ENCODE measurements around the gene GOLGA1.
"Not testable (repeated sequence)": the region's sequence is repeated elsewhere in the genome, so short reads cannot be mapped to it uniquely, and the experiment has no call there.

The GOLGA1 gene

DNA sequence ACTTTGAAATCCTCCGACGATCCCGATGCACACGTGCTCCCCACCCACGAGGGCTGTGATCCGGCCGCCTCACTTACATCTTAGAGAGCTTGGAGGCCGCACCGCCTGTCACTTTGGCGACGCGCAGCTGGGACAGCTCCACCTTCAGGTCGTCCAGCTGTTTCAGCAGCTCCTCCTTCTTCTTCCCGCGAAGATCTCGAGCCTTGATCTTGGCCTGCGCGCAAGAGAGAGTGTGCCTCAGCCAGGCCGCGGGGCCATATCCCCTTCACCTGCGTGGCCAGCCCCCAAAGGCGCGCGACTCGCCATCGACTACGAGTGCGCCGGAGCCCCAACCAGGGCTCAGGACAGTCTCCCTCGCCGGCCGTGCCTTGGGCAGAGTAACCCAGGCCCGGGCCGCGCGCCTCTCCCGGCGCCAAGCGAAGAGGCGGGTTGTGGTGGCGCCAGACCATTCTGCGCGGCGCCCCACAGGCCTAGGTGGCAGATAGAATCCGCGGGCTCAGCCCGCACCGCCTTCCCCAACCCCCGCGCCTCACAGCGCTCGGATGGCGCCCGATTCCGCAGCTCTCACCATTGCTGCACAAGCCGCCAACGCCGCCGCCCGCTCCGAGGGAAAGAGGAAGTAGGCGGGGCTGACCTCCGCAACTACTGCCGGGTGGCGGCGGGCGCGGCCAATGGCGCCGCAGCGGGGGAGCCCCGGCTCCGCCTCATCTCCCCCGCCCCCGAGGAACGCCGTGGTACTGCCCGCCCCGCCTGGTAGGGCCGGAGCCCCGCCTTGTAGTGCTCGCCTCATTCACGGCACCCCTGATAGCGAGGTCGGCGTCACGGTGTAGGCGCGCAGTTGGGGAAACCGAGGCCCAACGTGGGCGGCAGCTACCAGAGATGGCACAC is 79.3 kb downstream of the GOLGA1 start, which contains the start of the genes ARPC5L and RPL35:
ARPC5L (plus strand) TSS at position 789 of the 888 bp plus-strand sequence. CDS start 7,161 bp downstream, outside the sequence.
RPL35 (minus strand) TSS at position 616 of the 888 bp plus-strand sequence; CDS start at position 571, 45 bp downstream.
- peak; percentile 86 to 96 for DNase-seq (ENCODE audit: extremely low read depth in 1 of 2, low read depth in 1 of 2)

DNA sequence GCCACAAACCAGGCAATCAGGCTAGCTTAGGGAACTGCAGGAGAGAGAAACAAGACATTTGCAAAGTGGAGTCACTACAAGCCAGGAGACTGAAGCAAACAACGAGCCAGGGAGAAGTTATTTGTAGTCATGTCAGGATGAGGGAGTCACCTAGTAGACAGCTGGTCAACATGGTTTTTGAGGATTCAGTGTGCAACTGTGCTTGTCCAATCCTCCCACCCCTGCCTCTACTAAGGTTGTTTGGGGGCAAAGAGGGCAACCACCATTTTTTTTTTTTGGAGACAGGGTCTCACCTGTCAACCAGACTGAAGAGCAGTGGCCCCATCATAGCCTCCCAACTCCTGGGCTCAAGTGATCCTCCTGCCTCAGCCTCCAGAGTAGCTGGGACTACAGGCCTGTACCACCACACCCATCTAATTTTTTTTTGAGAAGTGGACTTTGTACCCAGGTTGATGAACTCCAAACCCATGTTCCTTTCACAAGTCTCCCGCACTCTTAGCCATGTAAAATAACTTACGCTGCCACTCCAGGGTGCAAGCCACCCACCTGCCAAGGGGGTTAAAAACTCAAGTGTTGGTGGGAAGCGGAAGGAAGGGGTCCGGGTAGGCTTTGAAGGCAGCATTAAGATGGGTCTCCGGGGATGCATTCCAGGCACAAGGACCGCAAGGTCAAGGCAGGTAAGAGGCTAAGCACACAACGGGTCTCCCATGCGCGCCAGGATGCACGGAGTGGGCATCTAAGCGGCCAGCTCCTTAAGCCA is 80.1 kb downstream of the GOLGA1 start:
- no peak for DNase-seq (ENCODE audit: extremely low read depth in 1 of 2, low read depth in 1 of 2)

DNA sequence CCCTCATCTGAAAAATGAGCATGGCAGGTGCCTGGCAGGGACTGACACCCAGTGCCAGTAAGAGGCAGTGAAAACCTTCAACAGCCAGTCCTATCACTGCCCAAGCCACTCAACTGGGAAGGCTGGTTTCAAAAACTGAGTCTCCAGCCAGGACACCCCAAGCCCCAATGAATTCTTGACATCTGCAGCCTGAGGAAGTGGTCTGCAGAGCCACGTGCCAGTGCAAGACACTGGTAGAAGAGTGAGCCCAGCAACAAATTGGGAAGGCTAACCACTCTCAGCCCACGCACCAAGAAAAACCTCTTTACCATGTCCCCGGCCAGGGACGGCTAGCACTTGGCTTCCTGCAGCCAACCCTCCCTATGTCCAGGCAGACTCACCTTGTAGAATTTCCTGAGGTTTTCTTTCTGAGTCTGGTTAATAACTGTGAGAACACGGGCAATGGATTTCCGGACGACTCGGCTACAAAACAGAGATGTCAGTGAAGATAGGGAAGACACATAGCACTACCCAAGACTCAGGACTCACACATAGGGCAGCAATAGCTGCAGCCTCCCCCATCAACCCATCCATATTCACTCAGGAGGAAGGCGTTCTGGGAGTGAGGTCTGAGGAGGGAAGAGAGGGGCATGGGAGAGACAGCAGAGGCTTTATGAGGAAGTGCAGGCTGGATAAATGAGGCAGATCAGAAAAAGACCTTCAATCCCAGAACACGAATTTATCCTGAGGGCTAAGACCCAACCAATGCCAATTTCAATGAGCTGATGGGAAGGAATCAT is 80.9 kb downstream of the GOLGA1 start:
- DNase-seq (ENCODE audit: extremely low read depth in 1 of 2, low read depth in 1 of 2) = no peak

DNA sequence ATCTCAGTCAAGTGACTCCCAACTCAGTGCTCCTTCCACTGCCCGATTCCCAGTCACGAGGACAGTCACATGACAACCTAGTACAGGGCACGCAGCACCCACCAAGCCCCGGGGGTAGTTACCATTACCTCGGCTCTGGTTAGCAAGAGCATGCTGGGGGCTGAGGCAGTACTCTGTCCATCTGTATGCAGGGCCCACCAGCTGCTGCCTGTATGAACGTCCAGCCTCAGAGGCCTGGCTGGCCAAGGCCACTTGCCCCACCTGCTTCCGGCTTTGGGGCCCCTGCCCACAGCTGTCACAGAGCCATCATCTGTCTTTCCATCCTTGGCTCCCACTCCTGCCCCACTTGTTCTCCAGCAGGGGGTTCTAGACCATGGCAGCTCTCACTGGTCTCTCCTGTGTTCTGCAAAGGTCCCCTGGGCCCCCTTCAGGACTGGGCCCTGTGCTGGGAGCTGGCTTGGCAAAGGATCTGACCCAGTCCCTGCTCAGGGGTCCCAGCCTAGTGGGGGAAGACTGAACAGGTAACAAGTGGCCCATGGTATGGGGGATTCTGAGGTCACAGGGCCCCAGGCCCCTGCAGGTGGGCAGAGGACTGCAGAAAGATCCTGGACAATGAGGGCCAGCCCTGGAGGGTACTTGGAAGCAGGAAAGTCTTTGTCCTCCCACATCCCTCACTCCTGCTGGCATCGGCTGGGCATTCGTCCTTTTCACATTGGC is 82.4 kb downstream of the GOLGA1 start:
- no peak for DNase-seq (ENCODE audit: extremely low read depth in 1 of 2, low read depth in 1 of 2)

DNA sequence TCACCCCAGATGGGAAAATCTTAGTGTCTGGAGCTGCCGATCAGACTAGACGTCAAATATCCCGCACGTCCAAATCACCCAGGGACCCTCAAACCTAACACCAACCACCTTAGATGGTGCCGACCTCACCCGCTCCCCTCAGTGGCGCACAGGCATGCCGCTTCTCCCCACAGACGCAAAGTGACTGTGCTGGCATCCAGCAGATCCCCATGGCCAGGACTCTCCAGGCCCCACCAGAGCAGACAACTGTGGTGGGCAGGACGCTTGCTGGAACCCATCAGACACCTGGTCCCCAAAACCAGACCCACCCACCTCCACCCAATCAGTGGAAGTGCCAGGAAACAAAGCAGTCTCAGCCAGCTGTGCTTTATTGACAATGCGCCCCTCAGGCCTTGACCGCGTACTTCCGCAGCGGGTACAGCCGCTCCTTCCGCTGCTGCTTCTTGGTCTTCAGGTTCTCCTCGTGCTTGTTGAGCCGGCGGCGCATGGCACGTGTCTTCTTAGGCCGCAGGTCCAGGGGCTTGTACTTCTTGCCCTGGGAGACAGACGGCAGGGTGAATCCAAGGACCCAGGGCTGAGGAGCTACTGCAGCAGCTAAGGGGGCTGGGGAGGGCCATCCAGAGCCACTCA is 83.2 kb downstream of the GOLGA1 start:
- DNase-seq (ENCODE audit: extremely low read depth in 1 of 2, low read depth in 1 of 2) = no peak

DNA sequence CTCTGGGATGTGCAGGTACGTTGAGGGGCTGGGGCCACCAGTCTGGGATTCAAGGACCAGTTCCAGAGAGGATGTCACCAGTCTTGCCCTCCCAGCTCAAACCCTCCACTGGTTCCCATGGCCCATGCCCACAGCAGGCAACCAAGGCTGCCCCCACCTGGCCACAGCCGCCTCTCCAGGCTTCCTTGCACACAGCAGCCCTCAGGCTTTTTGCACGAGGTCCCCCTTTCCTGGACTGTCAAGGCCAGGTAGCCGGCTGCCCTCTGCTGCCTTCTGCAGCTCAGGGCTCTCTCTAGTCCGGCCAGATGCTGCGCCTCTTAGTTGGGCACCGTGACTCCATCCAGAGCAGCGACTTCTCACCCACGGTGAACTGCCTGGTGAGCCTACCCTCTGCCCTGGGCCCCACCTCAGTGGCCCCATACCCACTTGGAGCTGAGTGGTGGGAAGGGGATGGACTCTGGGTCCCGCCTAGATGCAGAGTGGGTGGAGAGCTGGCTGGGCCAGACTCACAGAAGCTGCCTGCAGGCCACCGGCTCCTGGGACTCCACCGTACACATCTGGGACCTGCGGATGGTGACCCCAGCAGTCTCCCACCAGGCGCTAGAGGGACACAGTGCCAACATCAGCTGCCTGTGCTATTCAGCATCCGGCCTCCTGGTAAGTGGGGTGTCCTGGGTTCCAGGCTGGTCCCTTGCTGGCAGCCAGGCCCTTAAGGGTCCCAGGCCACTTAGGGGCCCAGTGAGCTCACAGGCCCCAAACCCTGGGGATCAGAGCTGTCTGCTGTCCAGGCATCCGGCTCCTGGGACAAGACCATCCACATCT is 84.7 kb downstream of the GOLGA1 start:
- no peak for DNase-seq (ENCODE audit: extremely low read depth in 1 of 2, low read depth in 1 of 2)

DNA sequence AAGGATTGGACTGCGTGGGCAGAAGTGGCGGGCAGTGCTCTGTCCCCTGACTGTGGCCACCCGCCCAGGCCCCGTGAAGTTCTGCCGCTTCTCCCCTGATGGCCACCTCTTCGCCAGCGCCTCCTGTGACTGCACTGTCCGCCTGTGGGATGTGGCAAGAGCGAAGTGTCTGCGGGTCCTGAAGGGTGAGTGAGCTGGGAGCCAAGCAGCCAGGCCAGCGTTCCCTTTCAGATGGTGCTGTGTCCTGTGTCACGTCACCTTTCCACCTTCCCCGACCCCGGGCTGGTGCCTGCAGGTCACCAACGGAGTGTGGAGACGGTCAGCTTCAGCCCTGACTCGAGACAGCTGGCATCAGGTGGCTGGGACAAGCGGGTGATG is 85.3 kb downstream of the GOLGA1 start:
- no peak for DNase-seq (ENCODE audit: extremely low read depth in 1 of 2, low read depth in 1 of 2)

DNA sequence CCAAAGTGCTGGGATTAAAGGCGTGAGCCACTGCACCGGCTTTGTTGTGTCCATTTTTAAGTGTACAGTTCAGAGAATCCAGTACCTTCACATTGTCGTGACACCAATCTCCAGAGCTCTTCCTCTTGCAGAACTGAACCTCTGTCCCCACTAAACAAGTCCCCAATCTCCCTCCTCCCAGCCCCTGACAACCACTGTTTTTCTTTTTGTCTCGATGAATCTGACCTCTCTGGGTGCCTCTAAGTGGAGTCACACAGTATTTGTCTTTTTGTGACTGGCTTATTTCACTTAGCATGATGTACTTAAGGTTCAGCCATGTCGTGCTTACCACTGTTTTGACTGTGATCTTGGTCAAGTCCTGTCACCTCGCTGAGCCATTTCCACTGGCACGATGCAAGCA is 86.1 kb downstream of the GOLGA1 start:
- DNase-seq (ENCODE audit: extremely low read depth in 1 of 2, low read depth in 1 of 2) = no peak

DNA sequence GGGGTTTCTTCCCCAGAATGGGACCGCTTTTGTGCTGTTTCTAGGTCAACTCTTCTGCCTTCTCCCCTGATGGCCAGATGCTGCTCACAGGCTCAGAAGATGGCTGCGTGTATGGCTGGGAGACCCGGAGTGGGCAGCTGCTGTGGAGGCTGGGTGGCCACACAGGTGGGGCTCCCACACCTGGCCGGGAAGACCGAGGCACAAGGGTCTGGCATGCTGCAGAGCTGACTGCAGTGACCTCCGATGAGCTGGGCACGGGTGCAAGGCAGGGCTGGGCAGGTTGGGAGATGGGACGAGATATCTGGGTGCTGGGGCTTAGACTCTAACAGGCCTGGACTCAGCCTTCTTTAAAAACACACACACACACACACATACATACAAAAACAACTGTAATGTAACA is 86.7 kb downstream of the GOLGA1 start:
- DNase-seq (ENCODE audit: extremely low read depth in 1 of 2, low read depth in 1 of 2) = no peak

DNA sequence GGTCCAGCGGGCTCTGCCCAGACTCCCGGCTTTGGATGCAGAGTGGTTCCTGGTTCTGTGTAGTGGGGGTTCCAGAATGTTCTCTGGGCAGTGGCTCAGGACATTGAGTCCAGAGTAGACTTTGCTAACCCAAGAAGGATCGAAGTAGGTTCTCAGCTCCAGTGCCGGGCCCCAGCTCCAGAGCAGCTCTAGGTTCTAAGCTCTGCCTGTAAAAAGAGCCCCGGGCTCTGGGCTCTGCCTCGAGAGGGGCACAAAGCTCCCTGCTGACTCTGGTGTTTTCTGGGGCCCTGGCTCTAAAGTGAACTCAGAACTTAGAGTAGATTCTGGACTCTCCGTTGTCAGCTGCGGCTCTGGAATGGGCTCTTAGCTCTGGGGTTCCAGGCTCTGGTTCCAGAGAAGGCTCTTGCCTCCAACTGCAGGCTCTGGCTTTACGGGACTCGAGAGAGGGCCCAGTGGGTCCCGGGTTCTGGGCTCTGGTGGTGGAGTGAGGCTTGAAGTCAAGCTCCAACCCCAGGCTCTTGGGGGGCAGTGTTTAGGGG is 87.2 kb downstream of the GOLGA1 start:
- no peak for DNase-seq (ENCODE audit: extremely low read depth in 1 of 2, low read depth in 1 of 2)

DNA sequence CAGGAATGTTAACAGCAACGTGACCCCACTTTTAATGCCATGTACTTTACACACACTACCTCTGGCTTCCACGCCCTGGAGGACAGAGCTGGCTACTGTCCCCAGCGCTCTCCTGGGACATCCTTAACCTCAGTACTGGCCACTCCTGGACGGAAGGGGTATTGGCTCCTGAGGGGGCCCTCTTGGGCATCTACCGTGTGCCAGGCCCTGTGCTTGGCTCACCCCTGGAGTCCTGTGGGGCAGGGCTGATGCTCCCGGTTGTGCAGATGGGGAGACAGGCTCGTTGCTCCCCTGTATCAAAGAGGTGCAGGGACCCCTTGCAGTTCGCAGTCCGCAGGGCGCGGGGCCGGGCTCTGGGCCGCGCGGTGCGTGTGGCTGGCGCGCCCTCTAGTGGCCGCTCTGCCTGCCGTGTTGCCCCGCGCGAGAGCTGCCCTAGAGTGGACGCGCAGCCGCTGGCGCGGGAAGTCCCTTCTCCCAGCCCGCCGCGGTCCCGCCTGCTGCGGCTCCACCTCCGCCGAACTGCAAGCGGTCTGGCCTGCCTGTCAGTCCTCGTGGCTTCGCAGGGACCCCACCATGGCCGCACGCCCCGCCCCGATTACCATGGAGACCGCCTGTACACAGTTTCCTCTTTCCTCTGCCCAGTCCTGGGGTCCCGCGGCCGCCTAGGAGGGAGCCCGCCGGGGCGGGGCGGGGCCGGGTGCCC is 87.9 kb downstream of the GOLGA1 start, which contains the start of gene WDR38:
WDR38 (plus strand) TSS at position 632 of the 703 bp plus-strand sequence. CDS start 72 bp downstream, outside the sequence.
- DNase-seq (ENCODE audit: extremely low read depth in 1 of 2, low read depth in 1 of 2) = peak; percentile 37 to 63

DNA sequence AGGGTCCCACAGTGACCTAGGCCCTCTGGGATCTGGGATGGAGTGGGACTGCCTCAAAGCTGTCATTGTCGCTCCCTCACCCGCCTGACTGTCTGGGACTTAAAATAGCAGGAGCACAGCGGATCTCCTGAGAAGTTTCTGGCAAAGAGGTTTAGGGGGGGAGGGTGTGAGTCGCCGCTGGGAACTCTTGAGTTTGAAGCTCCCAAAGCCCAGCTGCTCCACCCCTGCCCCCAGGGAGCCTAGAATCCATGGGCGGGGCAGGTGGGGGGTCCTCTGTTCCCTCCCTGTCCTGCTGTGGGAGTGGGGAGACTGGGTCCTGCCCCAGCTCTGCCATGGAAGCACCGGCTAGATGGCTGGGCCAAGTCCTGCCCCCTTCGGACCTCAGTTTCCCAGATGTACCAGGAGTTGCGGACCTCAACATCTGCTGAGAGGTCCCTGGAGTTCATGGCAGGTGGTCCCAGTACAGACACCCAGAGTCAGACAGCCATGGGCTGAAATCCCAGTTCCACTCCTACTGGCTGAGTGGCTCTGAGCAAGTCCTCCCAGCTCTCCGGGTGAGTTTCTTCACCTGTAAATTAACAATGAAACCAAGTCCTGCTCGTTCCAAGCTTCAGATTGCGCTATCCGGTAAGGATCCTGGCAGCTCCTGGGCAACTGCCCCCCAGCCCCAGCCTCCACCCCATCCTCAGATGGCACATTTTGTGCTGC is 88.6 kb downstream of the GOLGA1 start:
- DNase-seq (ENCODE audit: extremely low read depth in 1 of 2, low read depth in 1 of 2) = no peak

DNA sequence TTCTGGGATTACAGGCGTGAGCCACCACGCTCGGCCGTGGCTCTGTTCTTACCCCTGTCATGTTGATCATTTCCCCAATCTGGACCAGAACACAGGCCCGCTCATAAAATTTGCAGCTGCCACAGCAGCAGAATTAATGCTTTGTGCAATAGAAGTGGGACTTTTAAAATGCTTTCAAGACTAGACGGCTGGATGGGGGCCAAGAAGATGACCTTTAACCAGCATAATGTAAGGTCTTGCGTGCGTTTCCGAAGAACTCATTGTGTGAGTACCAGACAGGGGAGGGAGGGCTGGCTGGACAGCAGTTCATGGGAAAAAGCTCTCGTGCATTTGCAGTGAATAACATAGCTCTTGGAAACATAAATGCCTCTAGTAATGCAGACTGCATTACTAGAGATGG is 91.1 kb downstream of the GOLGA1 start:
- no peak for DNase-seq (ENCODE audit: extremely low read depth in 1 of 2, low read depth in 1 of 2)

DNA sequence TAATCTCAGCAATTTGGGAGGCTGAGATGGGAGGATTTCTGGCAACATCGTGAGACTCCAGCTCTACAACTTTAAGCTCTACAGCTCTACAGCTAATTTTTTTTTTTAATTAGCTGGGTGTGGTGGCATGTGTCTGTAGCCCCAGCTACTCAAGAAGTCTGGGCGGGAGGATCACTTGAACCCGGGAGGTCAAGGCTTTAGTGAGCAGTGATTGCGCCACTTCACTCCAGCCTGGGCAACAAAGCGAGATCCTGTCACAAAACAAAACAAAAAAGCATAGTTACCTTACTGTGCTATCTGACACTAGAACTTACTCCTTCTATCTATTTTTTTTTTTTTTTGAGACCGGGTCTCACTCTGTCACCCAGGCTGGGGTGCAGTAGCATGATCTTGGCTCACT is 93.9 kb downstream of the GOLGA1 start:
- DNase-seq (ENCODE audit: extremely low read depth in 1 of 2, low read depth in 1 of 2) = no peak

DNA sequence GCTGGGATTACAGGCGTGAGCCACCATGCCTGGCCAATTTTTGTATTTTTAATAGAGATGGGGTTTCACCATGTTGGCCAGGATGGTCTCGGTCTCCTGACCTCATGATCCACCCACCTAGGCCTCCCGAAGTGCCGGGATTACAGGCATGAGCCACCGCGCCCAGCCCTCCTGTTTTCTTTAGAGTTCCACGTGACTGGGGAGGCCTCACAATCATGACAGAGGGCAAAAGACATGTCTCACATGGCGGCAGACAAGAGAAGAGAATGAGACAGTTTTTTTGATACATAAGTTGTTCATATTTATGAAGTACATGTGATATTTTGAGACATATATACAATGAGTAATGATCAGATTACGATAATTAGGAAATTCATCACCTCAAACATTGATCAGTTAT is 94.4 kb downstream of the GOLGA1 start:
- DNase-seq (ENCODE audit: extremely low read depth in 1 of 2, low read depth in 1 of 2) = not testable (repeated sequence)

DNA sequence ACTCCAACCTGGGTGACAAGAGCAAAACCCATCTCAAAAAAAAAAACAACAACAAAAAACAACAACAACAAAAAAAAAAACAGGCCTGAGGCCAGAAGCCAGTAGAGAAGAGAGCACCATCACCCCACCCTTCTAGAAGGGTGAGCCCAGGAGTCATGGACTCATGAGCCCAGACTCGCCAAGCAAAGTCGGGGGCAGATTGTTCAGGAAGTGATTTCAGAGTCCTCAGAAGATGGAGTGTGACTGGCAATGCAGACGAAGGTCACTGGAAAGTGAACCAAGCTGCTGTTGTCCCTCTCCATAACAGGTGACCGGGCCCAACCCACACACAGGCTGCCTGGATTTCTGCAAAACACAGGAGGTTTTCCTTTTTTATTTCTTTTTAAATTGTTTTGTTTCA is 96.6 kb downstream of the GOLGA1 start:
- DNase-seq (ENCODE audit: extremely low read depth in 1 of 2, low read depth in 1 of 2) = no peak

DNA sequence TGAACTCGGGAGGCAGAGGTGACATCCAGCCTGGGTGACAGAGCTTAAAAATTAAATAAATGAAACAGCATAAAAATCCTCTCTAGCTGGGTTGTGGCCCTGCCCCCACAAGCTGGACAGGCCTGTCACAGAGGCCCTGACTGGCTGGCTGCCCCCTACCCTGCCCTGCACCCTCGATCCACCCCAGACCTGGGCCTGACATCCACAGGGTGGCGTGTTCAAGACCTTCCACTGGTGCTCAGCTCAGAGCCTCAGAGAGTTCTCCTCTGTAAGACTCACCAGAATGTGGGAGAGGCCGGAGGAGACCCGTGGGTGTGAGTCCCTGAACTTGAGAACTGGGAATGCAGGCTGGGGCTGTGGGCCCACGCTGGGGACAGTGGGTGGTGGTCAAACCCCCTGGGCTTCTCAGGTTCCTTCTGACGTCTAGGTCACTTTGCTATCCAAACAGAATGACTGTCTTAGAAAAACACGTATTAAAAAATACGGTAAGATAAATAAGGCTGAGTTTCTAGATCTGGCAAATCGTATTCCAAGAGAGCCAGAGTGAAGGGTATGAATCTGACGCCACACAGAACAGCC is 97.3 kb downstream of the GOLGA1 start:
- DNase-seq (ENCODE audit: extremely low read depth in 1 of 2, low read depth in 1 of 2) = no peak
